HG03521 (cell line): ENCODE data around the gene CD300LG.
"Not testable (repeated sequence)": the region's sequence is repeated elsewhere in the genome, so short reads cannot be mapped to it uniquely, and the experiment has no call there.

Source experiments
- ATAC-seq: cut with Tn5 transposase; IDR thresholded peaks from one replicate; pipeline ENCODE4 v1.9.1; 2021; ENCODE audit warnings: mild to moderate bottlenecking, moderate library complexity; ENCODE audit not compliant: unreplicated experiment

Gene CD300LG

GRCh38 chr17:43823350-43824084, 23.5 kb upstream of the CD300LG start:
- no peak for ATAC-seq

- ATAC-seq = no peak
Observed at GRCh38 chr17:43825567-43825966, 21.4 kb upstream of the CD300LG start.

- ATAC-seq = no peak
Observed at GRCh38 chr17:43826206-43826605, 20.8 kb upstream of the CD300LG start.

- ATAC-seq = no peak
Observed at GRCh38 chr17:43827596-43827995, 19.4 kb upstream of the CD300LG start.

GRCh38 chr17:43829738-43830137, 17.2 kb upstream of the CD300LG start:
- no peak for ATAC-seq

- ATAC-seq = no peak
Observed at GRCh38 chr17:43830510-43831140, 16.4 kb upstream of the CD300LG start.

- ATAC-seq = no peak
Observed at GRCh38 chr17:43831633-43832032, 15.3 kb upstream of the CD300LG start.

- no peak for ATAC-seq
Observed at GRCh38 chr17:43832168-43832975, 14.6 kb upstream of the CD300LG start.

GRCh38 chr17:43832976-43833829, 13.8 kb upstream of the CD300LG start, which contains the start of gene MPP3:
TSS of gene MPP3 (minus strand) at chr17:43833146. CDS start at chr17:43831906, 1,240 bp downstream.
- no peak for ATAC-seq

GRCh38 chr17:43834106-43834505, 12.9 kb upstream of the CD300LG start:
- no peak for ATAC-seq

- no peak for ATAC-seq
Observed at GRCh38 chr17:43839670-43840108, 7.3 kb upstream of the CD300LG start.

GRCh38 chr17:43840814-43841213, 6.2 kb upstream of the CD300LG start:
- ATAC-seq = no peak

GRCh38 chr17:43841282-43841681, 5.7 kb upstream of the CD300LG start:
- ATAC-seq = no peak

GRCh38 chr17:43842091-43842974, 4.6 kb upstream of the CD300LG start:
- not testable (repeated sequence) for ATAC-seq

GRCh38 chr17:43842975-43843325, 4.0 kb upstream of the CD300LG start:
- ATAC-seq = no peak

GRCh38 chr17:43844241-43844640, 2.7 kb upstream of the CD300LG start:
- no peak for ATAC-seq

- ATAC-seq = no peak
Observed at GRCh38 chr17:43845766-43846165, 1.2 kb upstream of the CD300LG start.

- no peak for ATAC-seq
Observed at GRCh38 chr17:43846221-43846712, 709 bp upstream of the CD300LG start.

GRCh38 chr17:43848601-43849000, 1.6 kb downstream of the CD300LG start:
- no peak for ATAC-seq

- ATAC-seq = no peak
Observed at GRCh38 chr17:43849116-43849515, 2.1 kb downstream of the CD300LG start.
